NCI-H1105 (cell line): ENCODE results near the gene TSC22D1.

ENCODE experiments used
- DNase-seq: peaks from one replicate; lab custom pipeline; 2025; lab: John Stamatoyannopoulos, UW

TSC22D1 gene

DNA sequence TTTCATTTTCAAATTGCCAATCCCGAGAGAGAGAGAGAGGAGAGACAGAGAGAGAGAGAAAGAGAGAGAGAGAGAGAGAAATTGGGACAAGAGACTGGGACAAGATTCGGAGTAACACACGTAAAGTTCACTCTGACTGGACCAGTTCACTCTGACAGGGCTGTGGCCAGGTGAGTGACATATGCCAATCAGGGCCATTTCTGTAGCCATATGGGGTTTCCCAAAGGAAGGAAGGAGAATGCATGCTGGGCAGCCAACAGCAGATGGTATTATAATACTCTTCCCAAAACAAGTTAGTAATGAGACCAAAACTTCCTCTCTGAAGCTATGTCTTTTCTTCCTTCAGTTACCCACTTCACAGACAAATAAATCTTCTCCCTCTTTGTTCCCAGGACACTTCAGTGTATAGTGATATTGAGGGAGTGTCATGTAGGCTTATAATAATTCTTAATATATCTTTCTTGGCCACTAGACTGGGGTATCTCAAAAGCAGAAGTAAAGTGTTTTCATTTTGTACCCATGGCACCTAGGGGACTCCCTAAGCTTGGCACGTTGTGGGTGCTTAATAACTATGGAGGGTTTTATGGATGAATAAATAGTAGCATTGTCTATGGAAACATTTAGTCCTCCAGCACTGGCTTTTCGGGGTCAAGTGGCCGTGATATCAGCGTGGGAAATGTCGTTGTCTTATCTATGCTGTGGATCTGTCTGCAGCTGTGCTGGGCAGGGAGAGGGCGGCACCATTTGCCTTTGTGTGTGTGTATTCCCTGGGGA is 150.9 kb downstream of the TSC22D1 start:
- DNase-seq = no peak

DNA sequence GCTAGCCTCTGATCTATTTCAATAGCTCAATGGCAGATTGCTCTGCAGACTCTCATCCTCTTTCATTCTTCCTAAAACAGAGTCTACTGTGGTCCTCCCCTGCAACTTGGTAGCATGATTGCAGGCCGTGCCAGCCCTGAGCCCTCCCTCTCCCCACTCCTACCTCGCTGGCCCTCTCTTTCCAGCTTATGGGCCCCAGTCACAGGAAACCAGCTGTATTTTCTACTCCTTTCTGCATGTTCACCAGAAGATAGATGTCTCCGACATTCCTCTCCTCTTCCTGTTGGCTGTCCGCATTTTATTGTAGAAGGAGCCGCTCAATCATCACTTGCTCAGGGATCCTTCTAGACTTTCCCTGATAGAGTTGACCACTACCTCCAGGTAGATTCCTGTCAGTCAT is 152.3 kb downstream of the TSC22D1 start:
- DNase-seq = no peak

GRCh38 chr13:44422755-44423643 is 153.1 kb downstream of the TSC22D1 start:
- no peak for DNase-seq

GRCh38 chr13:44421853-44422525 is 154.1 kb downstream of the TSC22D1 start:
- DNase-seq = no peak

GRCh38 chr13:44420376-44421220 is 155.5 kb downstream of the TSC22D1 start:
- DNase-seq = no peak

DNA sequence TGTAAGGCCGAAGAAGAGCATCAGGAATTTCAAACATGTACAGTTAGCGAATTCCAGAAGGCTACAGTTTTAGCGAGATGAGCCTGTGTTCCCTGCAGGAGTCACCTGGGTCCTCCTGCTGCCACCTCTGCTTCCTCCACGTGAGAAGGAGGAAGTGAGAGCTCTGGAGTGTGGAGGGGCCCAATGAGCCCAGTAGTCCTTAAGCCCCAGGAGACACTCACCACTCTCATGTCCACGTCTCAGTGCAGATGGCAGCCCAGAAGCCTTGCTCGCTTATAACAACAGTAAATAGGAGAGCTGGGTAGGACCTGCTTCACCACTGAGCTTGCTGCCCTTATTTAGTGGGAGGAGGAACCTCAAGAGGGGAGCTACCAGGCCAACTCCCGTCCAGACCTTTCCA is 158.3 kb downstream of the TSC22D1 start:
- DNase-seq = no peak

GRCh38 chr13:44417446-44417845 is 158.7 kb downstream of the TSC22D1 start:
- DNase-seq = no peak

GRCh38 chr13:44416744-44417143 is 159.4 kb downstream of the TSC22D1 start:
- DNase-seq = no peak

- DNase-seq = no peak
These were observed 159.8 kb downstream of the TSC22D1 start for GRCh38 chr13:44416301-44416700.

DNA sequence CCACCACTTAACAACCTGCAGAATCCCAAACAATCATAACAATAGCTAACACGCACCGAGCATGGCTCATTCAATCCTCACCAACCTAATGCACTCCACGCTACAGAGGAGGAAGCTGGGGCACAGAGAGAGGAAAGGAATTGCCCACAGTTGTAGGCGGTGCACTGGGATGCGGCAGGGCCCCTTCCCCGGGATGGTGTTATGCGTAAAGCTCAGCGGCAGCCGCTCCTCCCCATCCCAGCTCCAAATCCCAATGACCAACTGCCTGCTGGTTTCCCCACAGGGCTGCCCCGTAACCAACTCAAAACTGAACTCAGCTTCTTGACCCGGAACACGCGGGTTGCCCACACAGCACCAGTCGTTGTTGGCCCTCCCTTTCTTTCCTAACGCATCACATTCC is 160.3 kb downstream of the TSC22D1 start:
- no peak for DNase-seq

DNA sequence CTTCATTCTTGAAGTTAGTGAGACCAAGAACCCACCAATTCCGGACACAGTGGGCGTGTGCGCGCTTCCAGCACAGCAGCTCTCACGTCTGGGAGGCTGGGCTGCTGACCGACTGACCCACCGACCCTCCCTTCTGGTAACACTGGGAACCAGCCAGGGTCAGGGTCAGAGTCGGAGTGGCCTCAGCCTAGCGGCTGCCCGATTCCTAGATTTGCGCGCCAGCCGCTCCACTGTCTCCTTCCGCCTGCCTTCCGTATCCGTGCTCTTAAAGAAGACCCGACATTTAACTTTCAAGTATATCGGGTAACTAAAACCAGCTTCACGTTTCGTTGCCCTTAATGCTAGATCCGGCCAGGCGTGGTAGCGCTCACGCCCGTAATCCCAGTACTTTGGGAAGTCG is 161.4 kb downstream of the TSC22D1 start:
- no peak for DNase-seq

DNA sequence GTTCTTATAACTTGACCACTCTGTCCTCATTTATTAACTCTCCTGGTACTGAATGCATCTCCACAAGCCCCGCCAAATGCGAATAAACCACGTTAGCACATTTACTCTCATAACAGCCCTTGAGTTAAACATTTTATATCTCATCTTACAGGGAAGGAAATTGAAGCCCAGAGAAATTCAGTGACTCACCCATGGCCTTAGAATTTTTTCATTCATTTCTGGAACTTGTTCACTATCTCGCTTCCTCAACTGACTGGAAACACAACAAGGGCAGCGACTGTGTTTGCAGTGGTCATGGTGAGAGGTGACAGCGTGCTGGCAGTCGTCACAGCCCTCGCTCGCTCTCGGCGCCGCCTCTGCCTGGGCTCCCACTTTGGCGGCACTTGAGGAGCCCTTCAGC is 163.0 kb downstream of the TSC22D1 start:
- no peak for DNase-seq

DNA sequence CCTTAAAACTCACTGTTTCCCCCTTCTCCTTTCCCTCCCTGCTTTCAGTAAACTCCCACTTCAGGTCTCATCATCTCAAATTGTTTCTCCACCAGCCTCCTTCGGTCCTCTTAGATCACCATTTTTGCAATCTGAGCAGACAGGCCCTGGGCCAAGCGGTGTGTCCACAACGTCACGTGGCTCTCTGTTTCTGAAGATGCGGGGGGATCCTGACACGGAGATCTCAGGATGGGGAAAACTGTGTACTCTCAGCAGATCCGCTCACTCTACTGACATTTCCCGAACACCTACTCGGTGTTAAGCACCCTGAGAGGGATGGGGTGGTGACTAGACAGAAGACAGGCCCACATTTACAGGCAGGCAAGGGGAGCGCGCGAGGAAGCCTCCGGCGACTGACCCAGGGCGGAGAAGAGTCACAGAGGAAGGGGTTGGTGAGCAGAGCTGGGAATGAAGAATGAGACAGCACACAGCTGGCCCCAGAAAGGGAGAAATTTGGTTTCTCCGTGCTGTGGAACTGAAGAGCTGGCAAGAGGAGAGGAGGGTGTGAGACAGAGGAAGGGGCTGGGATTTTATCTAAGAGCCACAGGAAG is 163.7 kb downstream of the TSC22D1 start:
- DNase-seq = no peak

DNA sequence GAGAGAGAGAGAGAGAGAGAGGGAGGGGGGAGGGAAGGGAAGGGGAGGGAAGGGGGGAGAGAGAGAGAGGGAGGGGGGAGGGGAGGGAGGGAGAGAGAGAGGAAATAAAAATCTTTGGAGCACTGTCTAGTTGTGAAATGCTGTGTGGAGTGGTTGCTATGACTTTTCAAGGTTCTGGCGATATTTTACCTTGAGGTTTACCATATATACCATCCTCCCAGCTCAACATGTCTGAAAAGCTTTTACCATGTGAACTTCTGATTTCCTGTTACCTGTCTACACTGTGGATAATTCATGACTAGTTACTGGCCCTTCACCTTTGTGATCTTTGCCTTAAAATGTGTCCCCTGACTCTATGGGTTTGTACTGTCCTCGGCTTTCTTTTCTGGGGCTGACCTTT is 164.3 kb downstream of the TSC22D1 start:
- no peak for DNase-seq

DNA sequence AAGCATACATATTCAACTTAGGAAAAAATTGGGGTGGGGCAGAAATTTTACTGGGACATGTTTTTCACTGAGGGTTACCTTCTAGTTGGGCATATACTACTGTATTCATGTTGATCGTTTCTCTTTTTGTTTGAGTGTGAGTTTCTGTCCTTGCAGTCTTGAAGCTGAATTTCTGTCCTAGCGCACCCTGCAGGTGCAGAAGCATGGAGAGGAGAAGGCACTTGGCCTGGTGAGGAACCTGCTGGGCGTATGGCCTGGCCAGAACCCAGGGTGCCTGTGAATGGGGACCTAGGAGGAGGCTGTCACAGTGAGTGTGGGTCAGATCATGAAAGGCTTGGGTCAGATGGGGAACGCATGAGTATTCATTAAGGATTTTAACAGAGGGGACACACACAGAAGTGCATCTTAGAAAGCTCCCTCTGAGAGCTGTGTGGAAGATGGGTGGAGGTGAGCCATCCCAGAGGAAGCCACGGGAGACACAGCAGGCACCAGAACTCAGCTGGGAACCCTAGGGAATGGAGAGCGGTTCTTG is 165.7 kb downstream of the TSC22D1 start:
- DNase-seq = no peak

- no peak for DNase-seq
These were observed 166.5 kb downstream of the TSC22D1 start for GRCh38 chr13:44409595-44409994.

GRCh38 chr13:44407891-44408290 is 168.2 kb downstream of the TSC22D1 start:
- DNase-seq = no peak

DNA sequence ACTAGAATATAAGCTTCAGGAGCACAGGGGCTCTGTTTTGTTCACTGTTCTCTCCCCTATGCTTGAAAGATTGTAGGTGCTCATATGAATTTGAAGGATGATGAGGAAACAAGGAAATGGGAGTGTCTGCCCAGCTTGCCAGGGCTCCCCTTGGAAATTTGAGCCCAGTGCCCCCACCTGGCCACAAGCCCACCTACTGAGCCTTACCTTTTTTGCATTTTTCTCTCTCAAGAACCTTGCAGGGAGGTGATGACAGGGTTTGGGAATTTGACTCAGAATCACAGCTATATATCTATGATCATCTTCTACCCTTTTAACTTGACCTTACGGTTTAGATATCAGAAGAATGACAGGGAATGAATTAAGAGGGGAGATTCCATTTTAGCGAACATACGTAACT is 168.8 kb downstream of the TSC22D1 start:
- no peak for DNase-seq

DNA sequence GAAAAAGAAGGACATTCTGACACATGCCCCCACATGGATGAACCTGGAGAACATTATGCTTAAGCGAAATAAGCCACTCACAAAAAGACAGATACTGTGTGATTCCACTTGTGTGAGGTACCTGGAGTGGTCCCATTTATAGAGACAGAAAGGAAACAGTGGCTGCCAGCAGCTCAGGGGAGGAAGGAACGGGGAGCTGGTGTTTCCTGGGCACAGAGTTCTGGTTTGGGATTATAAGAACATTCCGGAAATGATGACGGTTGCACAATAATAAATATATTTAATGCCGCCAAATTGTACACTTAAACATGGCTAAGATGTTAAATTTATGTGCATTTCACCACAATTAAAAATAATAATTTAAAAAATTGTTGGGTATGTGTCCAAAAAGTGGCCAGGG is 169.5 kb downstream of the TSC22D1 start:
- no peak for DNase-seq

- DNase-seq = no peak
These were observed 171.6 kb downstream of the TSC22D1 start for GRCh38 chr13:44404261-44405132.
